IMR-90 (cell line): ENCODE data around the gene ATP6V1E1. TPM values are rescaled to one million over a fixed set of nuclear protein-coding genes. Genes with fewer than 3 reads are reported as not detected.

ENCODE experiments used
- ATAC-seq: fragments of 200-7000 bp; cut with Tn5 transposase; 2 replicates; pipeline ENCODE4 v1.9.1; 2020; ENCODE audit warnings: low read depth, mild to moderate bottlenecking, moderate library complexity
- BruUV-seq: library from RNA; stranded (reverse); fragments of 400-500 nt; replicated peaks from 2 replicates; lab custom pipeline; 2021; lab: Mats Ljungman, UMichigan
- CTCF ChIA-PET: fragments of 300-600 bp; formaldehyde crosslinking; extraction: SDS; loops from one replicate; lab custom pipeline; 2021; ENCODE audit warnings: antibody characterized with exemption; lab: Yijun Ruan, JAX
- POLR2A ChIA-PET: fragments of 300-600 bp; sonication (Branson Sonifier 250); formaldehyde crosslinking; loops from one replicate; lab custom pipeline; 2022; ENCODE audit warnings: antibody characterized with exemption; ENCODE audit not compliant: unreplicated experiment; lab: Charles Lee
- DNase-seq: peaks from one replicate; pipeline ENCODE4 v3.0.0; 2013
- H2AFZ ChIP-seq: replicated peaks from 2 replicates; pipeline ENCODE3; 2013; ENCODE audit warnings: low read length, mild to moderate bottlenecking; ENCODE audit not compliant: poor library complexity
- H2AK5ac ChIP-seq: 2 replicates; pipeline ENCODE4 v1.6.1; 2013; ENCODE audit warnings: low read depth, low read length, inconsistent platforms
- H2AK9ac ChIP-seq: replicated peaks from 2 replicates; pipeline ENCODE3; 2013; ENCODE audit warnings: mild to moderate bottlenecking, low read depth, low read length, moderate library complexity; ENCODE audit not compliant: poor library complexity
- H2BK120ac ChIP-seq: 2 replicates; pipeline ENCODE4 v1.6.1; 2013; ENCODE audit warnings: low read depth, low read length, inconsistent platforms
- H2BK15ac ChIP-seq: 3 replicates; pipeline ENCODE4 v1.6.1; 2013; ENCODE audit warnings: low read depth, low read length, inconsistent platforms
- H2BK20ac ChIP-seq: 2 replicates; pipeline ENCODE4 v1.6.1; 2013; ENCODE audit warnings: low read depth, mild to moderate bottlenecking, inconsistent platforms, low read length, moderate library complexity
- H2BK5ac ChIP-seq: 2 replicates; pipeline ENCODE4 v1.6.1; 2013; ENCODE audit warnings: mild to moderate bottlenecking, low read depth, low read length, inconsistent platforms; ENCODE audit not compliant: poor library complexity, severe bottlenecking
- H3K14ac ChIP-seq: replicated peaks from 2 replicates; pipeline ENCODE4 v1.6.1; 2013; ENCODE audit warnings: low read depth, low read length, inconsistent platforms
- H3K18ac ChIP-seq: 2 replicates; pipeline ENCODE4 v1.6.1; 2013; ENCODE audit warnings: low read depth, low read length, control low read depth
- H3K23ac ChIP-seq: 2 replicates; pipeline ENCODE4 v1.6.1; 2013; ENCODE audit warnings: low read depth, low read length, inconsistent platforms
- H3K27ac ChIP-seq: 2 replicates; pipeline ENCODE4 v1.5.1; 2013; ENCODE audit warnings: mild to moderate bottlenecking, control low read depth, low read length; ENCODE audit not compliant: insufficient read depth
- H3K27me3 ChIP-seq: 2 replicates; pipeline ENCODE4 v1.6.1; 2013; ENCODE audit warnings: low read length; ENCODE audit not compliant: control insufficient read depth, insufficient read depth
- H3K36me3 ChIP-seq: 2 replicates; pipeline ENCODE4 v1.6.1; 2013; ENCODE audit warnings: low read length, mixed read lengths; ENCODE audit not compliant: control insufficient read depth, insufficient read depth
- H3K4ac ChIP-seq: 2 replicates; pipeline ENCODE4 v1.6.1; 2013; ENCODE audit warnings: low read depth, low read length, inconsistent platforms
- H3K4me1 ChIP-seq: 2 replicates; pipeline ENCODE4 v1.6.1; 2013; ENCODE audit warnings: low read length, mixed read lengths; ENCODE audit not compliant: control insufficient read depth, insufficient read depth
- H3K4me2 ChIP-seq: 2 replicates; pipeline ENCODE4 v1.6.1; 2013; ENCODE audit warnings: low read depth, mild to moderate bottlenecking, control low read depth, low read length, moderate library complexity
- H3K4me3 ChIP-seq: 2 replicates; pipeline ENCODE4 v1.5.1; 2013; ENCODE audit warnings: low read depth, mild to moderate bottlenecking, control low read depth, low read length, moderate library complexity; ENCODE audit not compliant: insufficient read depth
- H3K56ac ChIP-seq: 2 replicates; pipeline ENCODE4 v1.6.1; 2013; ENCODE audit warnings: low read length, inconsistent platforms; ENCODE audit not compliant: insufficient read depth; ENCODE audit errors: extremely low read depth
- H3K79me1 ChIP-seq, 2 experiments: 2 replicates each; pipeline ENCODE4 v1.6.1; 2013; ENCODE audit warnings: low read length in 2 of 2, inconsistent platforms in 1 of 2, low read depth in 1 of 2
- H3K9ac ChIP-seq: 2 replicates; pipeline ENCODE4 v1.6.1; 2013; ENCODE audit warnings: low read depth, low read length, control low read depth
- H3K9me1 ChIP-seq: 2 replicates; pipeline ENCODE4 v1.6.1; 2013; ENCODE audit warnings: low read length, inconsistent platforms; ENCODE audit not compliant: insufficient read depth
- H3K9me3 ChIP-seq: 2 replicates; pipeline ENCODE4 v1.6.1; 2013; ENCODE audit warnings: low read length; ENCODE audit not compliant: control insufficient read depth, insufficient read depth
- H4K20me1 ChIP-seq: 2 replicates; pipeline ENCODE4 v1.6.1; 2013; ENCODE audit warnings: low read length, inconsistent platforms; ENCODE audit not compliant: insufficient read depth
- H4K5ac ChIP-seq: 2 replicates; pipeline ENCODE4 v1.6.1; 2013; ENCODE audit warnings: mild to moderate bottlenecking, low read depth, low read length, control low read depth
- H4K8ac ChIP-seq, 2 experiments: 2 replicates each; pipeline ENCODE4 v1.6.1; 2013; ENCODE audit warnings: low read depth in 2 of 2, low read length in 2 of 2, control low read depth in 1 of 2, inconsistent platforms in 1 of 2
- H4K91ac ChIP-seq: 2 replicates; pipeline ENCODE4 v1.6.1; 2013; ENCODE audit warnings: low read depth, low read length, inconsistent platforms; ENCODE audit not compliant: insufficient read depth
- BHLHE40 ChIP-seq: fragments of 150-350 bp; IDR thresholded peaks from 2 replicates; pipeline ENCODE4 v1.6.1; 2016; ENCODE audit warnings: mild to moderate bottlenecking, low read depth, low read length
- CTCF ChIP-seq: conservative IDR thresholded peaks from 2 replicates; pipeline ENCODE4 v1.5.1; 2012; ENCODE audit warnings: mild to moderate bottlenecking, low read depth, low read length, improper control_type of control experiment
- FOS ChIP-seq: fragments of 150-350 bp; IDR thresholded peaks from 2 replicates; pipeline ENCODE4 v1.6.1; 2016; ENCODE audit warnings: low read depth, low read length
- NFE2L2 ChIP-seq: fragments of 150-350 bp; IDR thresholded peaks from 2 replicates; pipeline ENCODE4 v1.6.1; 2016; ENCODE audit warnings: low read depth, mild to moderate bottlenecking, low read length
- RAD21 ChIP-seq: IDR thresholded peaks from 2 replicates; pipeline ENCODE4 v1.6.1; 2012; ENCODE audit warnings: low read length, improper control_type of control experiment
- WGBS, 2 experiments: methylation state at CpG; one replicate each; pipeline versions ENCODE4 v1.1.5 to v1.1.7; 2013; ENCODE audit warnings: missing lambda C conversion rate in 2 of 2; ENCODE audit not compliant: insufficient read length in 1 of 2; ENCODE audit errors: extremely low coverage in 2 of 2; 5-methylcytosine and 5-hydroxymethylcytosine counted together
- dilution Hi-C: fragments of 300-500 bp; cut with HindIII; formaldehyde crosslinking; loops from one replicate; pipeline ENCODE4 v1.14.3; 2018; ENCODE audit warnings: low sequenced_read_pairs; ENCODE audit not compliant: unreplicated experiment
- in situ Hi-C: fragments of 300-500 bp; cut with MboI; formaldehyde crosslinking; loops from 3 replicates; pipeline ENCODE4 v1.14.3; 2019; ENCODE audit warnings: low sequenced_read_pairs, inconsistent platforms, mixed read lengths
- intact Hi-C: fragments of 100-400 bp; cut with micrococcal nuclease; formaldehyde crosslinking; loops from 2 replicates; pipeline ENCODE4 v1.10.0; 2022
- polyA plus RNA-seq, 3 experiments: library from polyadenylated mRNA; depleted of rRNA; stranded (reverse); fragments of >200 nt; gene quantifications; 2 replicates each; pipeline ENCODE4 v1.2.3, GENCODE V29; 2012; ENCODE audit warnings: low replicate concordance in 1 of 3
- total RNA-seq: library from RNA; depleted of rRNA; stranded (reverse); fragments of >200 nt; gene quantifications from 2 replicates; pipeline ENCODE4 v1.2.3, GENCODE V29; 2012

Gene ATP6V1E1
- total and polyA plus RNA-seq, 2 of the 4 experiments (the other 2 are of a cell fraction), result 144 to 148 TPM

- Histone ChIP-seq H3K4me2 (peak overlapping the region; percentile 93), H3K9me3 (no peaks in the 10 kb centered on the region), H3K27ac (peak overlapping the region; percentile 94), H3K4me3 (peak overlapping the region; percentile 69), H2AK5ac (peak overlapping the region; percentile 99), H3K4ac (peak overlapping the region; percentile 99), H2BK15ac (peak overlapping the region; percentile 83; the same call in 2 of the 3 replicates), H3K4me1 (peaks cover 2% of the 10 kb centered on the region), H3K79me1 (peaks cover 8 to 51% of the 10 kb centered on the region in 2 experiments), H4K91ac (peak overlapping the region; percentile 97), H4K8ac (peak overlapping the region; percentile 94 to 100), H2BK20ac (peak overlapping the region; percentile 3; the same call in 1 of the 2 replicates), H4K5ac (peak overlapping the region; percentile 97), H2AK9ac (peak overlapping the region; percentile 95), H3K36me3 (no peaks in the 10 kb centered on the region), H3K18ac (peak overlapping the region; percentile 92), H2AFZ (peak overlapping the region; percentile 97), H4K20me1 (no peaks in the 10 kb centered on the region), H3K14ac (peak overlapping the region; percentile 97), H3K56ac (peak overlapping the region; percentile 92), H2BK5ac (peak overlapping the region; percentile 96), H3K23ac (peak overlapping the region; percentile 99), H2BK120ac (peak overlapping the region; percentile 78), H3K27me3 (no peaks in the 10 kb centered on the region), H3K9me1 (no peaks in the 10 kb centered on the region; the same call in 1 of the 2 replicates), H3K9ac (peak overlapping the region; percentile 97)
- dilution Hi-C loops, result no loop called here
- TF ChIP-seq RAD21, result peak; percentile 32; the same call in 1 of the 2 replicates
- TF ChIP-seq NFE2L2, result no peak
- no peak for TF ChIP-seq FOS
- no peak for TF ChIP-seq BHLHE40
- TF ChIP-seq CTCF, result 0 out of 2 replicates have a peak, but pooled peaks have one; percentile 19
- ChIA-PET POLR2A (no interaction called here), CTCF (no interaction called here)
- in situ Hi-C loops, result loop anchor here (5.0 kb wide), 1 partner anchor 49 kb away; no protein-coding TSS in a partner anchor
- no TSS peak for BruUV-seq
- no peak for DNase-seq
- ATAC-seq, result peak; percentile 44
- WGBS, 2 experiments, result 0% methylated on average over 4 of the region's 10 CpGs; no CpG with 5 or more reads in 1 of the 2 experiments
- intact Hi-C loops, result loop anchor here (2.0 to 5.0 kb wide), 3 partner anchors 74 to 89 kb away; partner anchors contain the start of gene SLC25A18
These were observed 9.6 kb upstream of the ATP6V1E1 start for GRCh38 chr22:17638182-17638431.
